Uterus (tissue), 4 donors: Measurements from ENCODE around the gene RGS10. TPM values are rescaled to one million over a fixed set of nuclear protein-coding genes. Genes with fewer than 3 reads are reported as not detected.

Experiments
- DNase-seq, 2 donors: peaks; one replicate each; pipeline ENCODE4 v3.0.0-alpha.2; 2019 to 2020
- H3K27ac ChIP-seq, 2 donors: fragments of 200-600 bp; sonication (generic); 1 replicate in 1 of 2; 2 replicates in 1 of 2; pipeline ENCODE4 v1.5.1; 2016 to 2018
- H3K27me3 ChIP-seq, 2 donors: fragments of 200-600 bp; sonication (generic); one replicate each; pipeline ENCODE4 v1.5.1; 2018 to 2019; ENCODE audit warnings: control low read depth in 1 of 2
- H3K36me3 ChIP-seq, 2 donors: fragments of 200-600 bp; sonication (generic); one replicate each; pipeline ENCODE4 v1.5.1; 2019; ENCODE audit warnings: control low read depth in 1 of 2
- H3K4me1 ChIP-seq, 2 donors: fragments of 200-600 bp; sonication (generic); one replicate each; pipeline ENCODE4 v1.5.1; 2018 to 2019; ENCODE audit warnings: control low read depth in 1 of 2
- H3K4me3 ChIP-seq, 2 donors: fragments of 200-600 bp; sonication (generic); 1 replicate in 1 of 2; 2 replicates in 1 of 2; pipeline ENCODE4 v1.5.1; 2018 to 2019; ENCODE audit warnings: mild to moderate bottlenecking in 1 of 2
- H3K9me3 ChIP-seq, 2 donors: fragments of 200-600 bp; sonication (generic); one replicate each; pipeline ENCODE4 v1.5.1; 2019; ENCODE audit warnings: control low read depth in 1 of 2
- CTCF ChIP-seq, 4 experiments: fragments of 200-600 bp in 2 of 4; fragments of 450-650 bp in 2 of 4; sonication (generic) in 2 of 4; IDR thresholded peaks; one replicate each; pipeline ENCODE4 v1.5.1; 2016 to 2019; ENCODE audit warnings: antibody characterized with exemption in 4 of 4, mild to moderate bottlenecking in 2 of 4, moderate library complexity in 1 of 4
- POLR2A ChIP-seq, 2 donors: fragments of 450-650 bp; IDR thresholded peaks; one replicate each; pipeline ENCODE4 v1.6.1; 2016; ENCODE audit warnings: antibody characterized with exemption in 2 of 2, mild to moderate bottlenecking in 1 of 2, moderate library complexity in 1 of 2
- intact Hi-C: fragments of 100-400 bp; cut with DNase I; formaldehyde crosslinking; loops from one replicate; pipeline ENCODE4 v1.15.1; 2023; ENCODE audit warnings: low total_unique reads
- total RNA-seq, 4 donors: library from RNA; depleted of rRNA in 3 of 4; stranded (reverse); fragments of >200 nt in 3 of 4; gene quantifications; one replicate each; pipeline versions ENCODE4 v1.1.0 to v1.2.4, GENCODE V29; 2014 to 2023
- donor health status: DM: yes; HTN: yes; CAD: no.

RGS10 gene
- total RNA-seq, 4 donors from 2014 or later: 29.1 to 165 (median 64.1) TPM

GRCh38 chr10:119500123-119500795, 42.3 kb downstream of the RGS10 start:
- no peak overlapping the region for H3K27ac ChIP-seq
- TF ChIP-seq POLR2A (IDR thresholded peaks at IDR 0.05): no peak

GRCh38 chr10:119499677-119500002, 42.9 kb downstream of the RGS10 start:
- Histone ChIP-seq H3K27ac (no peak overlapping the region), H3K36me3 (no peaks in the 10 kb centered on the region), H3K4me3 (no peak overlapping the region), H3K4me1 (no peaks in the 10 kb centered on the region), H3K27me3 (no peaks in the 10 kb centered on the region), H3K9me3 (no peaks in the 10 kb centered on the region)
- intact Hi-C loops: no loop called here
- no peak for TF ChIP-seq CTCF (IDR thresholded peaks at IDR 0.05)
- TF ChIP-seq POLR2A (IDR thresholded peaks at IDR 0.05): no peak
- no peak for DNase-seq

More at GRCh38 chr10:119500123-119500795, 42.3 kb downstream of the RGS10 start:
- Histone ChIP-seq H3K27me3 (no peaks in the 10 kb centered on the region), H3K36me3 (no peaks in the 10 kb centered on the region), H3K4me3 (no peak overlapping the region), H3K9me3 (no peaks in the 10 kb centered on the region), H3K4me1 (no peaks in the 10 kb centered on the region)
- no peak for DNase-seq
- intact Hi-C loops: no loop called here

- no peaks in the 10 kb centered on the region for H3K27me3 ChIP-seq
- intact Hi-C loops: no loop called here
- no peaks in the 10 kb centered on the region for H3K4me1 ChIP-seq
- no peak overlapping the region for H3K27ac ChIP-seq
- H3K4me3 ChIP-seq: no peak overlapping the region
- no peak for DNase-seq
- no peak for TF ChIP-seq POLR2A (IDR thresholded peaks at IDR 0.05)
- no peak for TF ChIP-seq CTCF (IDR thresholded peaks at IDR 0.05)
- no peaks in the 10 kb centered on the region for H3K9me3 ChIP-seq
- H3K36me3 ChIP-seq: no peaks in the 10 kb centered on the region
These were observed 43.4 kb downstream of the RGS10 start for GRCh38 chr10:119498889-119499676.

- Histone ChIP-seq H3K4me1 (no peaks in the 10 kb centered on the region), H3K36me3 (no peaks in the 10 kb centered on the region), H3K27me3 (no peaks in the 10 kb centered on the region), H3K9me3 (no peaks in the 10 kb centered on the region), H3K27ac (no peak overlapping the region), H3K4me3 (no peak overlapping the region)
- TF ChIP-seq CTCF (IDR thresholded peaks at IDR 0.05) (no peak), POLR2A (IDR thresholded peaks at IDR 0.05) (no peak)
- DNase-seq: no peak
- intact Hi-C loops: no loop called here
These were observed 45.3 kb downstream of the RGS10 start for GRCh38 chr10:119497243-119497642.

- Histone ChIP-seq H3K4me1 (no peaks in the 10 kb centered on the region), H3K9me3 (no peaks in the 10 kb centered on the region), H3K36me3 (no peaks in the 10 kb centered on the region), H3K4me3 (no peak overlapping the region), H3K27me3 (no peaks in the 10 kb centered on the region), H3K27ac (no peak overlapping the region)
- DNase-seq: no peak
- no peak for TF ChIP-seq CTCF (IDR thresholded peaks at IDR 0.05)
- TF ChIP-seq POLR2A (IDR thresholded peaks at IDR 0.05): no peak
- intact Hi-C loops: no loop called here
These were observed 46.2 kb downstream of the RGS10 start for GRCh38 chr10:119496273-119496672.
